Measurements from ENCODE around the gene PFN1.
"Not testable (repeated sequence)": the region's sequence is repeated elsewhere in the genome, so short reads cannot be mapped to it uniquely, and the experiment has no call there.

The PFN1 gene

GRCh38 chr17:4935650-4936049, 12.7 kb downstream of the PFN1 start:
- H3K4me3 ChIP-seq (ENCODE audit: extremely low read depth, insufficient read depth, low read length, poor library complexity, severe bottlenecking), result no peak overlapping the region
- no peaks in the 10 kb centered on the region for H3K9me3 ChIP-seq (ENCODE audit: control insufficient read depth, low read length)
- H3K4me1 ChIP-seq (ENCODE audit: control insufficient read depth, insufficient read depth, low read length, poor library complexity, severe bottlenecking), result peaks cover 5% of the 10 kb centered on the region
- H3K27ac ChIP-seq (ENCODE audit: low read depth, low read length, severe bottlenecking), result no peak overlapping the region
- H3K36me3 ChIP-seq (ENCODE audit: control insufficient read depth, insufficient read depth, low read length), result peaks cover 39% of the 10 kb centered on the region

- Histone ChIP-seq H3K36me3 (ENCODE audit: control insufficient read depth, insufficient read depth, low read length) (peaks cover 39% of the 10 kb centered on the region), H3K4me1 (ENCODE audit: control insufficient read depth, insufficient read depth, low read length, poor library complexity, severe bottlenecking) (peaks cover 5% of the 10 kb centered on the region), H3K27ac (ENCODE audit: low read depth, low read length, severe bottlenecking) (peak overlapping the region; percentile 37), H3K9me3 (ENCODE audit: control insufficient read depth, low read length) (no peaks in the 10 kb centered on the region), H3K4me3 (ENCODE audit: extremely low read depth, insufficient read depth, low read length, poor library complexity, severe bottlenecking) (no peak overlapping the region)
- 45 to 67% methylated on average over 10 to 12 of the region's 14 CpGs for WGBS, 2 experiments (ENCODE audit: insufficient coverage in 2 of 2)
Measured at GRCh38 chr17:4934173-4934979, 14.0 kb downstream of the PFN1 start.

- WGBS, 2 experiments (ENCODE audit: insufficient coverage in 2 of 2), result 96 to 100% methylated on average over 3 to 7 of the region's 16 CpGs
- H3K4me1 ChIP-seq (ENCODE audit: control insufficient read depth, insufficient read depth, low read length, poor library complexity, severe bottlenecking), result peaks cover 1% of the 10 kb centered on the region
- H3K27ac ChIP-seq (ENCODE audit: low read depth, low read length, severe bottlenecking), result no peak overlapping the region
- H3K4me3 ChIP-seq (ENCODE audit: extremely low read depth, insufficient read depth, low read length, poor library complexity, severe bottlenecking), result no peak overlapping the region
- peaks cover 39% of the 10 kb centered on the region for H3K36me3 ChIP-seq (ENCODE audit: control insufficient read depth, insufficient read depth, low read length)
- H3K9me3 ChIP-seq (ENCODE audit: control insufficient read depth, low read length), result no peaks in the 10 kb centered on the region
Measured at GRCh38 chr17:4933646-4934045, 14.7 kb downstream of the PFN1 start.

GRCh38 chr17:4932756-4933155, 15.6 kb downstream of the PFN1 start:
- no peak overlapping the region for H3K4me3 ChIP-seq (ENCODE audit: extremely low read depth, insufficient read depth, low read length, poor library complexity, severe bottlenecking)
- H3K4me1 ChIP-seq (ENCODE audit: control insufficient read depth, insufficient read depth, low read length, poor library complexity, severe bottlenecking), result no peaks in the 10 kb centered on the region
- peaks cover 33% of the 10 kb centered on the region for H3K36me3 ChIP-seq (ENCODE audit: control insufficient read depth, insufficient read depth, low read length)
- WGBS, 2 experiments (ENCODE audit: insufficient coverage in 2 of 2), result 91 to 94% methylated on average over 12 of the region's 12 CpGs
- H3K9me3 ChIP-seq (ENCODE audit: control insufficient read depth, low read length), result no peaks in the 10 kb centered on the region
- no peak overlapping the region for H3K27ac ChIP-seq (ENCODE audit: low read depth, low read length, severe bottlenecking)

- H3K27ac ChIP-seq (ENCODE audit: low read depth, low read length, severe bottlenecking), result no peak within 1 kb of the TSS
- no peak within 1 kb of the TSS for H3K4me3 ChIP-seq (ENCODE audit: extremely low read depth, insufficient read depth, low read length, poor library complexity, severe bottlenecking)
- H3K4me1 ChIP-seq (ENCODE audit: control insufficient read depth, insufficient read depth, low read length, poor library complexity, severe bottlenecking), result no peaks in the 10 kb centered on the region
- H3K36me3 ChIP-seq (ENCODE audit: control insufficient read depth, insufficient read depth, low read length), result peaks cover 25% of the 10 kb centered on the region
- WGBS, 2 experiments (ENCODE audit: insufficient coverage in 2 of 2), result 97 to 98% methylated on average over 6 to 9 of the region's 14 CpGs
- H3K9me3 ChIP-seq (ENCODE audit: control insufficient read depth, low read length), result no peaks in the 10 kb centered on the region
Measured at GRCh38 chr17:4931963-4932362, 16.4 kb downstream of the PFN1 start, which contains the start of gene GP1BA. Gene GP1BA, plus strand, starts transcription at chr17:4932277. Its CDS starts 328 bp downstream, at chr17:4932605.

GRCh38 chr17:4928881-4929280, 19.4 kb downstream of the PFN1 start:
- Histone ChIP-seq H3K4me3 (ENCODE audit: extremely low read depth, insufficient read depth, low read length, poor library complexity, severe bottlenecking) (no peak overlapping the region), H3K36me3 (ENCODE audit: control insufficient read depth, insufficient read depth, low read length) (peaks cover 6% of the 10 kb centered on the region), H3K27ac (ENCODE audit: low read depth, low read length, severe bottlenecking) (no peak overlapping the region), H3K4me1 (ENCODE audit: control insufficient read depth, insufficient read depth, low read length, poor library complexity, severe bottlenecking) (no peaks in the 10 kb centered on the region), H3K9me3 (ENCODE audit: control insufficient read depth, low read length) (no peaks in the 10 kb centered on the region)
- WGBS, 2 experiments (ENCODE audit: insufficient coverage in 2 of 2), result 92 to 98% methylated on average over 14 to 15 of the region's 18 CpGs

GRCh38 chr17:4926577-4927335, 21.6 kb downstream of the PFN1 start:
- not testable (repeated sequence) for H3K27ac ChIP-seq (ENCODE audit: low read depth, low read length, severe bottlenecking); H3K4me1 ChIP-seq (ENCODE audit: control insufficient read depth, insufficient read depth, low read length, poor library complexity, severe bottlenecking); H3K36me3 ChIP-seq (ENCODE audit: control insufficient read depth, insufficient read depth, low read length); H3K9me3 ChIP-seq (ENCODE audit: control insufficient read depth, low read length); H3K4me3 ChIP-seq (ENCODE audit: extremely low read depth, insufficient read depth, low read length, poor library complexity, severe bottlenecking)
- 91% methylated on average over 20 to 23 of the region's 24 CpGs for WGBS, 2 experiments (ENCODE audit: insufficient coverage in 2 of 2)

- Histone ChIP-seq H3K4me1 (ENCODE audit: control insufficient read depth, insufficient read depth, low read length, poor library complexity, severe bottlenecking) (no peaks in the 10 kb centered on the region), H3K4me3 (ENCODE audit: extremely low read depth, insufficient read depth, low read length, poor library complexity, severe bottlenecking) (no peak overlapping the region), H3K36me3 (ENCODE audit: control insufficient read depth, insufficient read depth, low read length) (no peaks in the 10 kb centered on the region), H3K27ac (ENCODE audit: low read depth, low read length, severe bottlenecking) (no peak overlapping the region), H3K9me3 (ENCODE audit: control insufficient read depth, low read length) (no peaks in the 10 kb centered on the region)
- 79% methylated on average over 3 of the region's 4 CpGs; no CpG with 5 or more reads in 1 of the 2 experiments for WGBS, 2 experiments (ENCODE audit: insufficient coverage in 2 of 2)
Measured at GRCh38 chr17:4921320-4921719, 27.0 kb downstream of the PFN1 start.

GRCh38 chr17:4920351-4921048, 27.8 kb downstream of the PFN1 start:
- 99 to 100% methylated on average over 6 to 9 of the region's 10 CpGs for WGBS, 2 experiments (ENCODE audit: insufficient coverage in 2 of 2)
- H3K36me3 ChIP-seq (ENCODE audit: control insufficient read depth, insufficient read depth, low read length), result no peaks in the 10 kb centered on the region
- H3K9me3 ChIP-seq (ENCODE audit: control insufficient read depth, low read length), result no peaks in the 10 kb centered on the region
- H3K4me1 ChIP-seq (ENCODE audit: control insufficient read depth, insufficient read depth, low read length, poor library complexity, severe bottlenecking), result no peaks in the 10 kb centered on the region
- no peak overlapping the region for H3K27ac ChIP-seq (ENCODE audit: low read depth, low read length, severe bottlenecking)
- H3K4me3 ChIP-seq (ENCODE audit: extremely low read depth, insufficient read depth, low read length, poor library complexity, severe bottlenecking), result no peak overlapping the region

GRCh38 chr17:4919511-4920047, 28.8 kb downstream of the PFN1 start:
- H3K4me3 ChIP-seq (ENCODE audit: extremely low read depth, insufficient read depth, low read length, poor library complexity, severe bottlenecking), result no peak overlapping the region
- H3K27ac ChIP-seq (ENCODE audit: low read depth, low read length, severe bottlenecking), result no peak overlapping the region
- H3K36me3 ChIP-seq (ENCODE audit: control insufficient read depth, insufficient read depth, low read length), result no peaks in the 10 kb centered on the region
- WGBS, 2 experiments (ENCODE audit: insufficient coverage in 2 of 2), result 60 to 64% methylated on average over 4 to 5 of the region's 8 CpGs
- no peaks in the 10 kb centered on the region for H3K9me3 ChIP-seq (ENCODE audit: control insufficient read depth, low read length)
- H3K4me1 ChIP-seq (ENCODE audit: control insufficient read depth, insufficient read depth, low read length, poor library complexity, severe bottlenecking), result no peaks in the 10 kb centered on the region

Measured in mesodermal cell (in vitro differentiated cells).